Endothelial cell of umbilical vein (primary cell): Measurements from ENCODE around the gene SEPTIN10. TPM values are rescaled to one million over a fixed set of nuclear protein-coding genes. Genes with fewer than 3 reads are reported as not detected.

Source experiments
- BruUV-seq: library from RNA; stranded (reverse); fragments of 400-500 nt; replicated peaks from 2 replicates; lab custom pipeline; 2021; lab: Mats Ljungman, UMichigan
- CTCF ChIA-PET: fragments of 300-600, 350-600 bp; sonication (Branson Sonifier 250); formaldehyde crosslinking; loops from one replicate; lab custom pipeline; 2021; ENCODE audit warnings: antibody characterized with exemption, inconsistent platforms; lab: Charles Lee
- POLR2A ChIA-PET: fragments of 300-600, 350-600 bp; sonication (Branson Sonifier 250); formaldehyde crosslinking; loops from one replicate; lab custom pipeline; 2021; ENCODE audit warnings: antibody characterized with exemption, inconsistent platforms; lab: Charles Lee
- DNase-seq: peaks from one replicate; pipeline ENCODE4 v3.0.0-alpha.2; 2011; ENCODE audit warnings: low read depth, low spot score
- FAIRE-seq: peaks from 2 replicates; lab custom pipeline; 2011; peaks lifted over from hg19 to GRCh38; lab: Jason Lieb, UNC
- H2AFZ ChIP-seq: 2 replicates; pipeline ENCODE4 v1.6.0; 2012; ENCODE audit warnings: low read depth, low read length, control low read depth, inconsistent platforms
- H3K27ac ChIP-seq: 2 replicates; pipeline ENCODE4 v1.5.1; 2011; ENCODE audit warnings: low read depth, mild to moderate bottlenecking, control low read depth, low read length, moderate library complexity; ENCODE audit not compliant: insufficient read depth
- H3K27me3 ChIP-seq, 2 experiments: 2 replicates each; pipeline versions ENCODE4 v1.6.0 to v1.6.1; 2011; ENCODE audit warnings: low read length in 2 of 2, mixed read lengths in 1 of 2; ENCODE audit not compliant: control insufficient read depth in 2 of 2, insufficient read depth in 2 of 2
- H3K36me3 ChIP-seq, 2 experiments: 2 replicates in 1 of 2; 3 replicates in 1 of 2; pipeline ENCODE4 v1.5.1; 2011; ENCODE audit warnings: low read length in 2 of 2, mild to moderate bottlenecking in 1 of 2, moderate library complexity in 1 of 2; ENCODE audit not compliant: control insufficient read depth in 2 of 2, insufficient read depth in 2 of 2; ENCODE audit errors: extremely low read depth in 1 of 2
- H3K4me1 ChIP-seq: 3 replicates; pipeline ENCODE4 v1.5.1; 2011; ENCODE audit warnings: mild to moderate bottlenecking, low read length; ENCODE audit not compliant: control insufficient read depth, insufficient read depth; ENCODE audit errors: extremely low read depth
- H3K4me2 ChIP-seq: 2 replicates; pipeline ENCODE4 v1.6.1; 2011; ENCODE audit warnings: low read length, control low read depth, mixed read lengths; ENCODE audit not compliant: insufficient read depth
- H3K4me3 ChIP-seq, 3 experiments: fragments of 200-600 bp in 1 of 3; sonication (generic), shearing (Covaris generic) in 1 of 3; replicated peaks in 1 of 3; 2 replicates each; pipeline ENCODE4 v1.5.1; 2011 to 2016; ENCODE audit warnings: control low read depth in 3 of 3, low read length in 3 of 3, mild to moderate bottlenecking in 2 of 3, inconsistent platforms in 1 of 3, low read depth in 1 of 3, moderate library complexity in 1 of 3; ENCODE audit not compliant: insufficient read depth in 1 of 3
- H3K79me2 ChIP-seq: 2 replicates; pipeline ENCODE4 v1.6.0; 2012; ENCODE audit warnings: low read length, inconsistent platforms; ENCODE audit not compliant: control insufficient read depth, insufficient read depth
- H3K9ac ChIP-seq: replicated peaks from 2 replicates; pipeline ENCODE3; 2011; ENCODE audit warnings: low read length, control low read depth; ENCODE audit not compliant: insufficient read depth; ENCODE audit errors: extremely low read depth
- H3K9me1 ChIP-seq: replicated peaks from 3 replicates; pipeline ENCODE4 v1.6.0; 2011; ENCODE audit warnings: mild to moderate bottlenecking, low read length; ENCODE audit not compliant: control insufficient read depth, insufficient read depth; ENCODE audit errors: extremely low read depth
- H3K9me3 ChIP-seq: replicated peaks from 2 replicates; pipeline ENCODE4 v1.5.1; 2012; ENCODE audit warnings: low read length, inconsistent platforms; ENCODE audit not compliant: control insufficient read depth, insufficient read depth
- H4K20me1 ChIP-seq: replicated peaks from 2 replicates; pipeline ENCODE3; 2011; ENCODE audit warnings: mild to moderate bottlenecking, low read length; ENCODE audit not compliant: control insufficient read depth, insufficient read depth; ENCODE audit errors: extremely low read depth
- CTCF ChIP-seq, 2 donors: IDR thresholded peaks; 1 replicate in 1 of 2; 2 replicates in 1 of 2; pipeline ENCODE4 v1.5.1; 2011; ENCODE audit warnings: low read length in 2 of 2, mild to moderate bottlenecking in 2 of 2, moderate library complexity in 2 of 2, control low read depth in 1 of 2, inconsistent platforms in 1 of 2, low read depth in 1 of 2; ENCODE audit not compliant: insufficient read depth in 1 of 2; ENCODE audit errors: extremely low read depth in 1 of 2
- EZH2 ChIP-seq: IDR thresholded peaks from 2 replicates; pipeline ENCODE4 v1.6.1; 2012; ENCODE audit warnings: borderline replicate concordance, low read depth, mild to moderate bottlenecking, moderate library complexity, low read length, inconsistent platforms; ENCODE audit not compliant: severe bottlenecking
- FOS ChIP-seq: IDR thresholded peaks from 2 replicates; pipeline ENCODE4 v1.6.1; 2011; ENCODE audit warnings: mild to moderate bottlenecking, low read length, moderate library complexity, borderline replicate concordance; ENCODE audit not compliant: insufficient read depth
- GATA2 ChIP-seq: IDR thresholded peaks from 2 replicates; pipeline ENCODE4 v1.7.0; 2011; ENCODE audit warnings: low read depth, mild to moderate bottlenecking, moderate library complexity, mixed read lengths, low read length; ENCODE audit not compliant: insufficient read length, insufficient read depth
- JUN ChIP-seq: IDR thresholded peaks from 2 replicates; pipeline ENCODE4 v1.6.1; 2011; ENCODE audit warnings: borderline replicate concordance, low read depth; ENCODE audit not compliant: insufficient read length, insufficient read depth
- MAX ChIP-seq: IDR thresholded peaks from 2 replicates; pipeline ENCODE4 v1.6.1; 2011; ENCODE audit not compliant: insufficient read depth, insufficient read length
- MYC ChIP-seq: IDR thresholded peaks from one replicate; pipeline ENCODE4 v1.6.1; 2011; ENCODE audit warnings: mild to moderate bottlenecking, low read depth, low read length
- POLR2A ChIP-seq: IDR thresholded peaks from 2 replicates; pipeline ENCODE4 v1.6.1; 2012; ENCODE audit warnings: low read depth, mild to moderate bottlenecking, control low read depth, low read length
- POLR2AphosphoS5 ChIP-seq: IDR thresholded peaks from 2 replicates; pipeline ENCODE4 v1.6.1; 2012; ENCODE audit warnings: low read depth, mild to moderate bottlenecking, control low read depth, low read length, moderate library complexity; ENCODE audit not compliant: insufficient read depth
- dilution Hi-C: fragments of 300-500 bp; cut with MboI; formaldehyde crosslinking; loops from one replicate; pipeline ENCODE4 v1.15.0; 2019; ENCODE audit warnings: low sequenced_read_pairs; ENCODE audit not compliant: extremely low pct_ligation_motif_present
- intact Hi-C: fragments of 100-400 bp; cut with micrococcal nuclease; formaldehyde crosslinking; loops from one replicate; pipeline ENCODE4 v1.10.0; 2022
- polyA plus RNA-seq, 4 experiments: library from polyadenylated mRNA; depleted of rRNA in 3 of 4; stranded (reverse) in 3 of 4; unstranded in 1 of 4; fragments of >200 nt; gene quantifications; 2 replicates each; pipeline versions ENCODE4 v1.2.1 to v1.2.3, GENCODE V29; 2011 to 2012; ENCODE audit warnings: missing spikeins in 1 of 4
- total RNA-seq: library from RNA; stranded (reverse); gene quantifications from 2 replicates; pipeline ENCODE4 v1.2.3, GENCODE V29; 2021

SEPTIN10 gene
- total and polyA plus RNA-seq, 2 donors (not counting 3 experiments of a cell fraction or from before 2014, with no cell fraction given): 26.1 to 121 TPM

- BruUV-seq: no TSS peak
- intact Hi-C loops (no loop called here), dilution Hi-C loops (no loop called here)
- Histone ChIP-seq H3K27ac (no peak overlapping the region), H2AFZ (no peak overlapping the region), H3K27me3 (peaks cover 3 to 10% of the 10 kb centered on the region in 2 experiments), H3K79me2 (no peaks in the 10 kb centered on the region), H3K4me1 (no peaks in the 10 kb centered on the region), H3K4me3 (no peak overlapping the region), H3K9me1 (no peaks in the 10 kb centered on the region), H3K4me2 (no peak overlapping the region), H3K9ac (no peak overlapping the region), H3K9me3 (no peaks in the 10 kb centered on the region), H3K36me3 (no peaks in the 10 kb centered on the region), H4K20me1 (no peaks in the 10 kb centered on the region)
- TF ChIP-seq FOS: no peak
- no peak for TF ChIP-seq EZH2
- no peak for TF ChIP-seq GATA2
- TF ChIP-seq POLR2AphosphoS5: no peak
- no peak for TF ChIP-seq JUN
- no peak for TF ChIP-seq MAX
- no peak for TF ChIP-seq MYC
- no peak for TF ChIP-seq CTCF (IDR thresholded peaks at IDR 0.05; ENCODE audit: extremely low read depth in 1 of 2, insufficient read depth in 1 of 2, low read depth in 1 of 2, low read length in 2 of 2)
- TF ChIP-seq POLR2A: no peak
- CTCF ChIA-PET: interaction anchor here (1.8 kb wide), 2 partner anchors 9 to 77 kb away, joined by 4 to 5 read pairs; partner anchors contain the start of genes SEPTIN10 and SOWAHC
- POLR2A ChIA-PET: interaction anchor here (2.1 kb wide), 1 partner anchor 9 kb away, joined by 6 read pairs; the partner anchor contains the start of genes SEPTIN10 and SOWAHC
- FAIRE-seq (no peak), DNase-seq (no peak)
Observed at GRCh38 chr2:109623297-109623696, 9.5 kb upstream of the SEPTIN10 start.
